ENCODE measurements around the gene CRIP1. TPM values are rescaled to one million over a fixed set of nuclear protein-coding genes. Genes with fewer than 3 reads are reported as not detected.

CRIP1 gene
- total RNA-seq, 1 donor from 2014 or later = 29.5 TPM

DNA sequence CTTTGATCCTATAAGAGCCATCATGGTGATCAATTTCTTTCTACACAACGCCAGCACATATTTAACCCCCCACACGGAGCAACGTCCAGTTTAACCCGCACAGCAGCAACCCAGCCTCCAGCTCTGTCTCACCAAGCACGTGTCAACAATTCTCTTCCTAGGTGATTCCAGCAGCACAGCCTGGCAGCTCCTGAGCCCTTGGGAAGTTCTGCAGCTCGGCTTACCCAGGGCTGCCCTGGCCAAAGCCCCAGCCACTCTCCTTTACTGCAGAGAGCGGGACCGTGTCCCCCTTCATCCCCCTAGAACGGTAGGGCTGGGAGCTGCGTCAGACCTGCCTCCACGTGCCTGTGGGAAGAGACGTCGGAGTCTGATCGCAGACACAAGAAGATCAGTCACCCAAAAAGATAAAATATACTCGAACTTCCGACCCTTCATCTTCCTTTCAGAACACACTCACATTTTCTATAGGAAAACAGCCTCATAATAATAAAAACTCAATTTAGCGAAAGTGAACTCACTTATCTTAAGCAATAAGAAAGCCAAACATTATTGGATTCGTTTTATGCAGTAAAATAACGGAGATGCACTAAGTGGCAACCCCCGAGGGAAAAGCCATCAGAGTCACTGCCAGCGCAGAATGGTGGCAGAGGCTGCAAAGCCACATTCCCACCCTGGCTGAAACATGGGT is 47.3 kb downstream of the CRIP1 start:
- H3K9ac ChIP-seq (ENCODE audit: low read length) = no peak overlapping the region
- Mint-ChIP-seq H3K36me3 (ENCODE audit: low read depth, unreplicated experiment) (peaks cover 1% of the 10 kb centered on the region), H3K27me3 (ENCODE audit: low read depth, unreplicated experiment) (peaks cover 42% of the 10 kb centered on the region), H3K4me3 (ENCODE audit: unreplicated experiment) (no peak overlapping the region), H3K27ac (ENCODE audit: unreplicated experiment) (no peak overlapping the region), H3K9me3 (ENCODE audit: unreplicated experiment) (peaks cover 2% of the 10 kb centered on the region), H3K4me1 (ENCODE audit: low read depth, unreplicated experiment) (no peaks in the 10 kb centered on the region)
- H3K4me2 ChIP-seq (ENCODE audit: low read length) = no peak overlapping the region
- no peak overlapping the region for H2AFZ ChIP-seq (ENCODE audit: low read depth, low read length)
- no peak for FAIRE-seq
- H3K79me2 ChIP-seq (ENCODE audit: insufficient read depth, low read length) = no peaks in the 10 kb centered on the region
- H3K36me3 ChIP-seq (ENCODE audit: insufficient read depth, low read length) = no peaks in the 10 kb centered on the region
- no peak overlapping the region for H3K27ac ChIP-seq (ENCODE audit: low read depth, low read length)
- H3K4me1 ChIP-seq (ENCODE audit: insufficient read depth, low read length) = no peaks in the 10 kb centered on the region
- peaks cover 2% of the 10 kb centered on the region for H3K27me3 ChIP-seq (ENCODE audit: insufficient read depth, low read length)
- no peaks in the 10 kb centered on the region for H4K20me1 ChIP-seq (ENCODE audit: insufficient read depth, low read length)
- TF ChIP-seq, protein P1, sequence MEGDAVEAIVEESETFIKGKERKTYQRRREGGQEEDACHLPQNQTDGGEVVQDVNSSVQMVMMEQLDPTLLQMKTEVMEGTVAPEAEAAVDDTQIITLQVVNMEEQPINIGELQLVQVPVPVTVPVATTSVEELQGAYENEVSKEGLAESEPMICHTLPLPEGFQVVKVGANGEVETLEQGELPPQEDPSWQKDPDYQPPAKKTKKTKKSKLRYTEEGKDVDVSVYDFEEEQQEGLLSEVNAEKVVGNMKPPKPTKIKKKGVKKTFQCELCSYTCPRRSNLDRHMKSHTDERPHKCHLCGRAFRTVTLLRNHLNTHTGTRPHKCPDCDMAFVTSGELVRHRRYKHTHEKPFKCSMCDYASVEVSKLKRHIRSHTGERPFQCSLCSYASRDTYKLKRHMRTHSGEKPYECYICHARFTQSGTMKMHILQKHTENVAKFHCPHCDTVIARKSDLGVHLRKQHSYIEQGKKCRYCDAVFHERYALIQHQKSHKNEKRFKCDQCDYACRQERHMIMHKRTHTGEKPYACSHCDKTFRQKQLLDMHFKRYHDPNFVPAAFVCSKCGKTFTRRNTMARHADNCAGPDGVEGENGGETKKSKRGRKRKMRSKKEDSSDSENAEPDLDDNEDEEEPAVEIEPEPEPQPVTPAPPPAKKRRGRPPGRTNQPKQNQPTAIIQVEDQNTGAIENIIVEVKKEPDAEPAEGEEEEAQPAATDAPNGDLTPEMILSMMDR (IDR thresholded peaks at IDR 0.05; ENCODE audit: insufficient read depth, low read depth, low read length) = no peak
- TF ChIP-seq EZH2 (IDR thresholded peaks at IDR 0.05; ENCODE audit: insufficient read depth, low read length) = no peak
- no peak for DNase-seq (ENCODE audit: low read depth)
- no peaks in the 10 kb centered on the region for H3K9me3 ChIP-seq (ENCODE audit: insufficient read depth, low read depth, low read length)
- H3K4me3 ChIP-seq (ENCODE audit: insufficient read depth, low read depth, low read length) = no peak overlapping the region

DNA sequence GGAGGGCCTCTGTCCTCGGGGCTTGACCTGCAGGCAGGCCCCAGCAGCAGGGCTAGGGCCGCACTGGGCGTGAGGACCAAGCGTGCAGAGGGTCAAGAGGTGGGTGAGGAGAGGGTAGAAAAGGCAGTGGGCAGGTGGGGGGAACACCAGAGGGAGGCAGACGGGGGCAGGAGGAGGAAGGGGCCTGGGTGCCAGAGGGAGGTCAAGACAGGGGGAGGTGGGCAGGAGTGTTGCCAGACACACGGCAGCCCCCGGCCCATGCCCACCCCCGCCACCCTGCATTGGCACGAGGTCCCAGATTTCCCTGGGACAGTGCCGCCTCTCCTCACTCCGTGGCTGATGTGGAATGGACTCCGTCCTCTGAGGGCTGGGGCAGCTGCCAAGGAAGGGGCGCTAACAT is 47.9 kb downstream of the CRIP1 start:
- Mint-ChIP-seq H3K4me3 (ENCODE audit: unreplicated experiment) (no peak overlapping the region), H3K9me3 (ENCODE audit: unreplicated experiment) (peaks cover 2% of the 10 kb centered on the region), H3K27me3 (ENCODE audit: low read depth, unreplicated experiment) (peaks cover 44% of the 10 kb centered on the region), H3K36me3 (ENCODE audit: low read depth, unreplicated experiment) (peaks cover 1% of the 10 kb centered on the region), H3K4me1 (ENCODE audit: low read depth, unreplicated experiment) (no peaks in the 10 kb centered on the region), H3K27ac (ENCODE audit: unreplicated experiment) (no peak overlapping the region)
- TF ChIP-seq, protein P1 (IDR thresholded peaks at IDR 0.05; ENCODE audit: insufficient read depth, low read depth, low read length) = no peak
- no peak for TF ChIP-seq EZH2 (IDR thresholded peaks at IDR 0.05; ENCODE audit: insufficient read depth, low read length)
- Histone ChIP-seq H3K36me3 (ENCODE audit: insufficient read depth, low read length) (no peaks in the 10 kb centered on the region), H3K4me3 (ENCODE audit: insufficient read depth, low read depth, low read length) (no peak overlapping the region), H3K9ac (ENCODE audit: low read length) (no peak overlapping the region), H3K27me3 (ENCODE audit: insufficient read depth, low read length) (peaks cover 2% of the 10 kb centered on the region), H2AFZ (ENCODE audit: low read depth, low read length) (no peak overlapping the region), H3K79me2 (ENCODE audit: insufficient read depth, low read length) (no peaks in the 10 kb centered on the region), H3K9me3 (ENCODE audit: insufficient read depth, low read depth, low read length) (no peaks in the 10 kb centered on the region), H4K20me1 (ENCODE audit: insufficient read depth, low read length) (no peaks in the 10 kb centered on the region), H3K4me2 (ENCODE audit: low read length) (no peak overlapping the region), H3K4me1 (ENCODE audit: insufficient read depth, low read length) (no peaks in the 10 kb centered on the region), H3K27ac (ENCODE audit: low read depth, low read length) (no peak overlapping the region)
- no peak for DNase-seq (ENCODE audit: low read depth)
- FAIRE-seq = no peak

DNA sequence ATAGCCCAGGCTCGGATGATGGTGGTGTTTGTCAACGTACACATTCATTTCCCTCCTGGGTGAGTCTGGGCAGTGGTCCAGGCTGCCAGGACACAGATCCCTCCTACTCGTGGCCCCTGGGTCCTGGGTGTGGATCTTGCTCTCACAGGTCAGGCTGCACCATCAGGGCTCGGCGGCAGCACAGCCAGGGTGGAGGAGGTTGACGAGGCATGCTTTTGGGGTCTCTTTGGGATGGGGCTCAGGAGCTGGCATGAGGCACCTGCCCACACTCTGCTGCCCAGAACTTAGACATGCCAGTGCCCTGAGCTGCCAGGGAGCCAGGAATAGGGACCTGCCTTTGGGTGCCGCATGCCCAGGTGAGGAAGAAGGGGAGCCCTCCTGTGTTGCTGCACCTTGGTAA is 49.4 kb downstream of the CRIP1 start:
- H3K4me1 ChIP-seq (ENCODE audit: insufficient read depth, low read length) = no peaks in the 10 kb centered on the region
- no peaks in the 10 kb centered on the region for H3K79me2 ChIP-seq (ENCODE audit: insufficient read depth, low read length)
- Mint-ChIP-seq H3K27me3 (ENCODE audit: low read depth, unreplicated experiment) (peaks cover 46% of the 10 kb centered on the region), H3K9me3 (ENCODE audit: unreplicated experiment) (peaks cover 2% of the 10 kb centered on the region), H3K36me3 (ENCODE audit: low read depth, unreplicated experiment) (peaks cover 1% of the 10 kb centered on the region), H3K4me3 (ENCODE audit: unreplicated experiment) (no peak overlapping the region), H3K4me1 (ENCODE audit: low read depth, unreplicated experiment) (no peaks in the 10 kb centered on the region), H3K27ac (ENCODE audit: unreplicated experiment) (no peak overlapping the region)
- no peaks in the 10 kb centered on the region for H3K36me3 ChIP-seq (ENCODE audit: insufficient read depth, low read length)
- H3K27ac ChIP-seq (ENCODE audit: low read depth, low read length) = no peak overlapping the region
- H3K4me3 ChIP-seq (ENCODE audit: insufficient read depth, low read depth, low read length) = no peak overlapping the region
- DNase-seq (ENCODE audit: low read depth) (no peak), FAIRE-seq (no peak)
- H3K9me3 ChIP-seq (ENCODE audit: insufficient read depth, low read depth, low read length) = no peaks in the 10 kb centered on the region
- no peak overlapping the region for H3K4me2 ChIP-seq (ENCODE audit: low read length)
- no peaks in the 10 kb centered on the region for H4K20me1 ChIP-seq (ENCODE audit: insufficient read depth, low read length)
- H3K9ac ChIP-seq (ENCODE audit: low read length) = no peak overlapping the region
- H3K27me3 ChIP-seq (ENCODE audit: insufficient read depth, low read length) = peaks cover 2% of the 10 kb centered on the region
- TF ChIP-seq, protein P1 (IDR thresholded peaks at IDR 0.05; ENCODE audit: insufficient read depth, low read depth, low read length) = no peak
- TF ChIP-seq EZH2 (IDR thresholded peaks at IDR 0.05; ENCODE audit: insufficient read depth, low read length) = no peak
- H2AFZ ChIP-seq (ENCODE audit: low read depth, low read length) = no peak overlapping the region
